GM12891 (cell line): ENCODE results near the gene OR8B4.

ENCODE experiments used
- POLR2A ChIP-seq: IDR thresholded peaks from 2 replicates; pipeline ENCODE4 v1.6.1; 2011; ENCODE audit warnings: low read depth, low read length, control low read depth
- POLR2AphosphoS5 ChIP-seq: IDR thresholded peaks from 2 replicates; pipeline ENCODE4 v1.6.1; 2011; ENCODE audit warnings: low read depth, low read length, control low read depth
- TAF1 ChIP-seq: IDR thresholded peaks from 2 replicates; pipeline ENCODE4 v1.6.1; 2011; ENCODE audit warnings: low read depth, low read length, control low read depth

- TF ChIP-seq TAF1 (no peak), POLR2AphosphoS5 (no peak), POLR2A (no peak)
These were observed 10.0 kb upstream of the OR8B4 start for GRCh38 chr11:124434699-124435098.
